B cell (primary cell): ENCODE data around the gene EML6. TPM values are rescaled to one million over a fixed set of nuclear protein-coding genes. Genes with fewer than 3 reads are reported as not detected.

ENCODE experiments used
- ATAC-seq: fragments of 200-7000 bp; cut with Tn5 transposase; one replicate; pipeline ENCODE4 v1.10.0; 2021; ENCODE audit warnings: low read depth, mild to moderate bottlenecking, moderate number of reproducible peaks, moderate library complexity
- CTCF ChIA-PET: fragments of 350-600 bp; sonication (Branson Sonifier 250); formaldehyde crosslinking; loops from one replicate; lab custom pipeline; 2021; ENCODE audit warnings: antibody characterized with exemption, inconsistent platforms; lab: Charles Lee
- POLR2A ChIA-PET: fragments of 350-600 bp; sonication (Branson Sonifier 250); formaldehyde crosslinking; loops from one replicate; lab custom pipeline; 2021; ENCODE audit warnings: antibody characterized with exemption; lab: Charles Lee
- DNase-seq: peaks from one replicate; pipeline ENCODE4 v3.0.0; 2013
- H2AFZ ChIP-seq: 2 replicates; pipeline ENCODE4 v1.6.1; 2012; ENCODE audit warnings: mild to moderate bottlenecking, low read depth, low read length; ENCODE audit not compliant: insufficient read depth, poor library complexity, severe bottlenecking
- H3K27ac ChIP-seq, 2 donors: 1 replicate in 1 of 2; 2 replicates in 1 of 2; pipeline ENCODE4 v1.5.1; 2012 to 2013; ENCODE audit warnings: low read length in 2 of 2, mild to moderate bottlenecking in 2 of 2, moderate library complexity in 1 of 2
- H3K27me3 ChIP-seq, 4 experiments: fragments of 200-600 bp in 1 of 4; sonication (generic) in 1 of 4; replicated peaks in 1 of 4; 1 replicate in 2 of 4; 2 replicates in 2 of 4; pipeline versions ENCODE4 v1.6.1 to v1.7.0; 2013 to 2016; ENCODE audit warnings: low read length in 3 of 4, mild to moderate bottlenecking in 2 of 4, mixed read lengths in 1 of 4, moderate library complexity in 1 of 4; ENCODE audit not compliant: insufficient read depth in 4 of 4, control insufficient read depth in 3 of 4; ENCODE audit errors: control extremely low read depth in 1 of 4
- H3K36me3 ChIP-seq, 2 experiments: replicated peaks in 1 of 2; 1 replicate in 1 of 2; 2 replicates in 1 of 2; pipeline versions ENCODE4 v1.6.1 to v1.7.1; 2013; ENCODE audit warnings: low read length in 1 of 2; ENCODE audit not compliant: insufficient read depth in 2 of 2, control insufficient read depth in 1 of 2; ENCODE audit errors: control extremely low read depth in 1 of 2, extremely low read depth in 1 of 2
- H3K4me1 ChIP-seq, 2 donors: fragments of 200-600 bp in 1 of 2; sonication (generic) in 1 of 2; 1 replicate in 1 of 2; 2 replicates in 1 of 2; pipeline versions ENCODE4 v1.5.1 to v1.6.1; 2013 to 2017; ENCODE audit warnings: low read length in 2 of 2; ENCODE audit not compliant: control insufficient read depth in 2 of 2, insufficient read depth in 2 of 2
- H3K4me2 ChIP-seq: replicated peaks from 2 replicates; pipeline ENCODE3; 2012; ENCODE audit warnings: mild to moderate bottlenecking, low read depth, low read length; ENCODE audit not compliant: poor library complexity, severe bottlenecking
- H3K4me3 ChIP-seq, 5 experiments: fragments of 200-600 bp in 1 of 5; sonication (generic) in 1 of 5; 1 replicate in 3 of 5; 2 replicates in 2 of 5; pipeline versions ENCODE4 v1.5.1 to v1.7.0; 2011 to 2016; ENCODE audit warnings: low read length in 4 of 5, mild to moderate bottlenecking in 4 of 5, low read depth in 2 of 5, control low read depth in 1 of 5, moderate library complexity in 1 of 5; ENCODE audit not compliant: insufficient read depth in 1 of 5; ENCODE audit errors: control extremely low read depth in 1 of 5, extremely low read depth in 1 of 5
- H3K79me2 ChIP-seq: fragments of 200-600 bp; sonication (generic); one replicate; pipeline ENCODE4 v1.6.0; 2016; ENCODE audit warnings: low read length; ENCODE audit not compliant: control insufficient read depth, insufficient read depth
- H3K9ac ChIP-seq: fragments of 200-600 bp; sonication (generic); 2 replicates; pipeline ENCODE4 v1.6.1; 2017; ENCODE audit warnings: mild to moderate bottlenecking, low read length, moderate library complexity
- H3K9me3 ChIP-seq, 3 donors: one replicate each; pipeline versions ENCODE4 v1.6.1 to v1.7.1; 2013; ENCODE audit warnings: low read length in 2 of 3; ENCODE audit not compliant: control insufficient read depth in 2 of 3, insufficient read depth in 1 of 3; ENCODE audit errors: control extremely low read depth in 1 of 3
- H4K20me1 ChIP-seq: 2 replicates; pipeline ENCODE4 v1.6.0; 2012; ENCODE audit warnings: mild to moderate bottlenecking, low read length; ENCODE audit not compliant: insufficient read depth, control insufficient read depth, poor library complexity, severe bottlenecking
- H3K27ac Mint-ChIP-seq: one replicate; pipeline ENCODE4 v1.8.0; 2021; ENCODE audit warnings: mixed read lengths
- H3K27me3 Mint-ChIP-seq: one replicate; pipeline ENCODE4 v1.8.0; 2021; ENCODE audit warnings: mixed read lengths
- H3K4me1 Mint-ChIP-seq: one replicate; pipeline ENCODE4 v1.8.0; 2021; ENCODE audit warnings: mixed read lengths
- H3K4me3 Mint-ChIP-seq: one replicate; pipeline ENCODE4 v1.8.0; 2021; ENCODE audit warnings: mixed read lengths
- H3K9me3 Mint-ChIP-seq: one replicate; pipeline ENCODE4 v1.8.0; 2022; ENCODE audit warnings: mixed read lengths; ENCODE audit not compliant: insufficient read depth
- CTCF ChIP-seq: fragments of 200-600 bp; IDR thresholded peaks from one replicate; pipeline ENCODE4 v1.8.0; 2022; ENCODE audit warnings: antibody characterized with exemption, mild to moderate bottlenecking
- EZH2 ChIP-seq: IDR thresholded peaks from 2 replicates; pipeline ENCODE4 v1.6.1; 2012; ENCODE audit warnings: borderline replicate concordance, low read depth, mild to moderate bottlenecking, moderate library complexity, low read length; ENCODE audit not compliant: insufficient read depth, poor library complexity, severe bottlenecking
- WGBS: methylation state at CpG from one replicate; pipeline ENCODE4 v1.1.5; 2013; ENCODE audit warnings: missing lambda C conversion rate; ENCODE audit not compliant: insufficient coverage; 5-methylcytosine and 5-hydroxymethylcytosine counted together
- intact Hi-C: fragments of 100-400 bp; cut with micrococcal nuclease; formaldehyde crosslinking; loops from one replicate; pipeline ENCODE4 v1.10.0; 2022
- polyA plus RNA-seq: library from polyadenylated mRNA; depleted of rRNA; stranded (reverse); fragments of >200 nt; gene quantifications from 2 replicates; pipeline ENCODE4 v1.2.3, GENCODE V29; 2012
- total RNA-seq, 2 donors: library from RNA; stranded (reverse); fragments of 120-200 nt in 1 of 2; gene quantifications; 1 replicate in 1 of 2; 2 replicates in 1 of 2; pipeline versions ENCODE4 v1.2.3 to v1.2.4, GENCODE V29; 2013 to 2022

The EML6 gene
- total and polyA plus RNA-seq, 2 donors (not counting 1 experiment from before 2014, with no cell fraction given), result 42.5 to 53.7 TPM

GRCh38 chr2:54945391-54946219, 222.1 kb downstream of the EML6 start:
- Mint-ChIP-seq H3K9me3 (no peaks in the 10 kb centered on the region), H3K4me3 (no peak overlapping the region), H3K4me1 (no peaks in the 10 kb centered on the region), H3K27ac (no peak overlapping the region), H3K27me3 (no peaks in the 10 kb centered on the region)
- H3K4me3 ChIP-seq, result no peak overlapping the region
- intact Hi-C loops, result no loop called here
- H3K27me3 ChIP-seq, result no peaks in the 10 kb centered on the region
- no peak overlapping the region for H3K4me2 ChIP-seq
- no peak for DNase-seq
- H3K27ac ChIP-seq, result no peak overlapping the region
- ChIA-PET POLR2A (no interaction called here), CTCF (no interaction called here)
- H4K20me1 ChIP-seq, result no peaks in the 10 kb centered on the region
- no peak for TF ChIP-seq EZH2
- TF ChIP-seq CTCF, result no peak
- no peaks in the 10 kb centered on the region for H3K9me3 ChIP-seq
- no peaks in the 10 kb centered on the region for H3K4me1 ChIP-seq
- H3K9ac ChIP-seq, result no peak overlapping the region
- 82% methylated on average over 7 of the region's 8 CpGs for WGBS
- ATAC-seq, result no peak
- H2AFZ ChIP-seq, result no peak overlapping the region
- H3K79me2 ChIP-seq, result no peaks in the 10 kb centered on the region
- no peaks in the 10 kb centered on the region for H3K36me3 ChIP-seq

- Histone ChIP-seq H2AFZ (no peak overlapping the region), H3K27me3 (no peaks in the 10 kb centered on the region), H4K20me1 (no peaks in the 10 kb centered on the region), H3K9ac (no peak overlapping the region), H3K4me1 (no peaks in the 10 kb centered on the region), H3K27ac (no peak overlapping the region), H3K36me3 (no peaks in the 10 kb centered on the region), H3K9me3 (no peaks in the 10 kb centered on the region), H3K4me3 (no peak overlapping the region), H3K79me2 (no peaks in the 10 kb centered on the region), H3K4me2 (no peak overlapping the region)
- no peak overlapping the region for H3K27ac Mint-ChIP-seq
- intact Hi-C loops, result no loop called here
- DNase-seq (no peak), ATAC-seq (no peak)
- no peaks in the 10 kb centered on the region for H3K9me3 Mint-ChIP-seq
- no peak overlapping the region for H3K4me3 Mint-ChIP-seq
- 99% methylated on average over 5 of the region's 9 CpGs for WGBS
- ChIA-PET CTCF (no interaction called here), POLR2A (no interaction called here)
- H3K4me1 Mint-ChIP-seq, result no peaks in the 10 kb centered on the region
- H3K27me3 Mint-ChIP-seq, result no peaks in the 10 kb centered on the region
- TF ChIP-seq EZH2, result no peak
- no peak for TF ChIP-seq CTCF
Observed at GRCh38 chr2:54946220-54946805, 222.9 kb downstream of the EML6 start.
